ENCODE results near the gene ID3.
"Not testable (repeated sequence)": the region's sequence is repeated elsewhere in the genome, so short reads cannot be mapped to it uniquely, and the experiment has no call there.

ID3 gene

DNA sequence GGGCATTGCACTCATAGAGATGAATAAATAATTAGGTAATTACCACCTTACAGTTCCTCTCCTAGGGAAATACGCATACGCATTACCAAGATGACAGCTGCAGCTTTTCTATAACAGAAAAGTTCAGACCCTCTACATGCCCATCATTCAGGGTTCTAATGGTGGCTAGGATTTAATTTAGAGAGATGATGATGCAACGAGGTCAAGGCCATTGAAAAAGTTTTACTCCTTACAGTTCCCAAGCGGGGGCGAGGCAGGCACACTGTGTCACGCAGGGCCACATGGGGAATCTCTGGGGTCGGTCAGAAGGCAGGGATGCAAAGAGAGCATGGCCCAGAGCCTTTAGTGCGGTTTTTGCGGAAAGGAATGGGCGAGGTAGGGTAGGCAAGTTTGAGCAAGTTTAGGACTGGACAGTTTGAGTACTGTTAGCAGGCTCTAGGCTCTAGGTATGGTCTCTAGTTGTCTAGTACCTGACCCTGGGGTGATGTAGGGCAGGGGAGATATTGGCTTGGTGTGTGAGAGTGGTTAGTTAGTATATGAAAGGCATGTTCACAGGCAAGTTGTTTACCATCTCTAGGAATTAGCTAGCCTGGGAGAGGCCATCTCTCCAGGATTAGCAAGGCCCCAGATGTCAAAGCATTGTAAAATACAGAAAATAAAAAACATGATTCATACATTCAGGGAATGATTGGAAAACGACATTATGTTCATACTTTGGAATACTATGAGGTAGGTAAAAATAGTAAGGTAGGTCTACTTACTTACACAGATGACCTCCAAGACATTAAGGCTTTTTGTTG, 29.6 kb upstream of the ID3 start:
- DNase-seq (ENCODE audit: low read depth), result no peak

DNA sequence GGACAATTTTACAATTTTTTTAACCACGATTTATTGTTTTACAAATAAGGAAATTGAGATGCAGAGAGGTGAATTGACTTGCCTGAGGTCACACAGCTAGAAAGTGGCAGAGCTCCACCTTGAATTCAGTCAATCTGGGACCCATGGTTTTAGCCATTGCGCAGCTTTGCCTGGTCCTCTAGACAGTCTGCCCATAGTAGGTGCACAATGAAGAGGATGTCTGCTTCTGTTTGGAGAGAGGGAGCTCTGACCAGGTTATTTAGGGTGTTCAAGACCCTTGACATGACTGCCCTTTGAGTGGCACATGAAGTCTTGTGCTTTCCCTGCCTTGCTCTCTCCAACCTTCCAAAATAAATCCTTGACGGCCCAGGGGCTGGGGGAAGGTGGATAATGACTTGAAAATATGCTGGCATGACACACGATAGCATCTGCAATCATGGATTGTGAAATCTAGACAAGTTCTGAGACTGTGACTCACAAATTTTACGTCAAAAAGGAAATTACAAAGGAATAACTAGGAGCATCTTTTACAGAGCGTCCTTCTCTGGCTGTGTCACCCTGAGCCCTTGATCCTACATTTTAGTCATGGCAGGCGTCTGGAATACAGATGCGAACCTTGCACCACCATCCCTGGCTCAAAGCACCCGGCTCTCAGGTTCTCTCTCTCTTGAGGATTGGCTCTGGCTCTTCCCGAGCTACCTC, 26.2 kb upstream of the ID3 start:
- DNase-seq (ENCODE audit: low read depth), result no peak

DNA sequence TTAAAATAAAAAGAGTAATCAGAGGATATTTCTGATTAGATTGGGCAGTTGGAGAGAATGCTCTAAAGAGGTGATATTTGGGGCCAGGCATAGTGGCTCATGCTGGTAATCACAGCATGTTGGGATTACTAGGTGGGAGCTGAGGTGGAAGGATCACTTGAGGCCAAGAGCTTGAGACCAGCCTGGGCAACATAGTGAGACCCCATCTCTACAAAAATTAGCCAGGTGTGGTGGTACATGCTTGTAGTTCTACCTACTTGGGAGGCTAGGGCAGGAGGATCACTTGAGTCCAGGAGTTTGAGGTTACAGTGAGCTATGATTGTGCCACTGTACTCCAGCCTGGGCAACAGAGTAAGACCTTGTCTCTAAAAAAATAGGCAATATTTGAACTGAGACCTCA, 24.4 kb upstream of the ID3 start:
- not testable (repeated sequence) for DNase-seq (ENCODE audit: low read depth)

DNA sequence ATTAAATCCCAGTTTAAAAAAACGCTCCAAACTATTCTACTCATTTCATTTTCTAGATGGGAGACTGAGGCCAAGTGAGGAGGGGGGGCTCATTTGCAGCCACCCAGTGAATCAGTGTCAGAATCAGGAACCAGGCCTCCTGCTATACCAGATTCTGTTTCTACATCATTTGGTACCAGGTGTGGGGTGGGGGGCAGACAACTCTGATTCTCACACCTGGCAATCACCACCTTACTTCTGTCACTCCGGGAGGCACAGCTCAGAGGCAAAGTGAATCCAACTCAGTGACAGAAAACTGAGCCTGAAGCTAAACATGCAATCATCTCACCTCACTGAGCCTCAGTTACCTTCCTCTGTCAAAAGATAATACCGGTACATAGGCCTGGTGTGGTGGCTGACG, 23.5 kb upstream of the ID3 start:
- DNase-seq (ENCODE audit: low read depth), result no peak

DNA sequence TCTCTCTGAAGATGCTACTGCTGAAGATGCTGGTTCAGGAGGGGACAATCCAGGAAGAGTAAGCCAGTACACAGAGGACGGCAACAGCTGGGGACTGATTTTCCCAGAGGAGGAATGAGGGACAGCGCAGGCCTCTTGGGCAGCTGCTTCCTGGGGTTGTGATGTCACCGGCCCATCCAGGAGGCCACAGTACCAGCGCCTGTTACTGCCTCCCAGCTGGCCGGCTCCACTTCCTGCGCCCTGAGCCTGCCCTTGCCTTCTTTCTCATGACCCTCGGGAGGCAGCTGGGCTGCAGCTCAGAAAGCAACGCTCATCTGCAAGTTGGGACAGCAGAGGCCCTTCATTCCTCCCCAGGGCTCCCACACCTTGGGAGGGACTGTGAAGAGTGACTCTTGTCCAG, 21.9 kb upstream of the ID3 start:
- DNase-seq (ENCODE audit: low read depth), result no peak

DNA sequence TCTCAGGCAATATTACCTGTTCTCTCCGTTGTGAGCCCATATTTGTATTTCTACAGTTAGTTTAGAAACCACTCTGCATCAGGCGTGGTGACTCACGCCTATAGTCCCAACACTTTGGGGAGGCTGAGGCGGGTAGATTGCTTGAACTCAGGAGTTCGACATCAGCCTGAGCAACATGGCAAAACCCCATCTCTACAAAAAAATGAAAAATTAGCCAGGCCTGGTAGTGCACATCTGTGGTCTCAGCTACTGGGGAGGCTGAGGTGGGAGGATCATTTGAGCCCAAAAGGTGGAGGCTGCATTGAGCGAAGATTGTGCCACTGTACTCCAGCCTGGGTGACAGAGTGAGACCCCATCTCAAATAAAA, 19.7 kb upstream of the ID3 start:
- DNase-seq (ENCODE audit: low read depth), result no peak

DNA sequence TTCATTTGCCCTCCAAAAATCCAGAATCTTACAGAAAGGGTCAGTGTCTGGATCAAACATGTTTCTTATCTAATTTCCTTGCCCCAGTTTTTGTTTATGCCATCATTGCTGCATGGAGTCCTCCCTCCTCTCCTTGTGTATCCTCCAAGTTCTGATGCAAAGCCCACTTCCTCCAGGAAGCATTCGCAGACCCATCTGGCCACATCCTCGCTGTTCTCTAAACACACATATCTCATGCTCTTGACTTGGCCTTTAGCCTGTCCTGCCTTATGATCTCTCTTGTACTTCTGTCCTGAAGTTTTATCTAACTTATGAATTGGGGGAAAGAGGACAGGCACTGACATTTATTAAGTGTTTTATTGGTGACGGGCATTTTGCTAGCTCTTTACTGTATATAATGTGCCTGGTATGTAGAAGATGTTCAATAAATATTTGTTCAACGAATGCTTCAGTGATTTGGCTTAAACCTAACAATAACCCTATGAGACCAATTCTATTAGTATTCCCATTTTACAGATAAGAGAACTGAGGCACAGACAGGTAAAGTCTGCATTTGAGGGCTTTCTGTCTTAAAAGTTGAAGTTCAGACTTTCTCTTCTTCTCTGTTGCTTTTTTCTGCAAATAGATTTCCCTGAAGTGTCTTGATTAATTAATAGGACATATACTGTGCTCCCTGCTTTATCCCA, 19.2 kb upstream of the ID3 start:
- no peak for DNase-seq (ENCODE audit: low read depth)

DNA sequence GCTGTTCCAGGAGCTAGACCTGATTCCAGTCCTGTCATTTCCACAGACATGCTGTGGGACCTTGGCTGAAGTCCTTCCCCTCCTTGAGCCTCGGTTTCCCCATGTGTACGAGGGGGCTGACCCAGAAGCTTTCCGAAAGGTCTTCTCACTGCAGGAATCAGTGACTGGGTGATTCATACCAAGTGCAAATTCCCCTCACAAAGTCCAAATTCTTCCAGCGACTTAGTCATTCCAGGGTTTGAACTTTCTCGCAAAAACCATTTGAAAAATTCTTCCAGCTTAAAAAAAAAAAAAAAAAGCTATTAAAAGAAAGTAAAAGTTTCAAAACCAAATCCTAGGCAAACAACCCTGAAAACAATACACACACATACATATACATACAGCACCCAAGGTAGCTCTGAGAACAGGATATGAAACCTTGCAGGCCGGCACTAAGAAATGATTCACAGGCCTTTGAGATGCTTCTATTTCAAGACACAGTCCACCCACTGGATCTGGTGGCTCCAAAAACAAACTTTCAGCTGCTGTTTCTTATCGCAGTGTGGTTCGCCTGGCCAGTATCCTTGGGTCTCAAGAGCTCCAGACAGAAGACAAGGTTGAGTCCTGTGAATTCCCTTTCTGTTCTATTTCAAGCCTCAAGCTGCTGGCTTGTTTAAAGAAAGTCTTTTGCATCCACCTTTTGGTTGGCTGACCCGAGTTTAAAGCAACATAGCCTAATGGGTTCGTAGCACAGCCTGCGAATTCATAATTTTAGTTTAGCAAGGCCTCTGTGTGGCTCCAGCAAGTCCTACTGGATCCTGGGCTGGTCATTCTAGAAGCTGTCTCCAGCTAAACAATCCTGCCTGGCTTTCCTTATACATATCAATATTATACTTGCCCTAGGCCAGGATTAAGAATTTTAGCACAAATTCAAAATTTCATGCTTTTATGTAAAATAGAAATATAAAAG, 18.0 kb upstream of the ID3 start:
- no peak for DNase-seq (ENCODE audit: low read depth)

DNA sequence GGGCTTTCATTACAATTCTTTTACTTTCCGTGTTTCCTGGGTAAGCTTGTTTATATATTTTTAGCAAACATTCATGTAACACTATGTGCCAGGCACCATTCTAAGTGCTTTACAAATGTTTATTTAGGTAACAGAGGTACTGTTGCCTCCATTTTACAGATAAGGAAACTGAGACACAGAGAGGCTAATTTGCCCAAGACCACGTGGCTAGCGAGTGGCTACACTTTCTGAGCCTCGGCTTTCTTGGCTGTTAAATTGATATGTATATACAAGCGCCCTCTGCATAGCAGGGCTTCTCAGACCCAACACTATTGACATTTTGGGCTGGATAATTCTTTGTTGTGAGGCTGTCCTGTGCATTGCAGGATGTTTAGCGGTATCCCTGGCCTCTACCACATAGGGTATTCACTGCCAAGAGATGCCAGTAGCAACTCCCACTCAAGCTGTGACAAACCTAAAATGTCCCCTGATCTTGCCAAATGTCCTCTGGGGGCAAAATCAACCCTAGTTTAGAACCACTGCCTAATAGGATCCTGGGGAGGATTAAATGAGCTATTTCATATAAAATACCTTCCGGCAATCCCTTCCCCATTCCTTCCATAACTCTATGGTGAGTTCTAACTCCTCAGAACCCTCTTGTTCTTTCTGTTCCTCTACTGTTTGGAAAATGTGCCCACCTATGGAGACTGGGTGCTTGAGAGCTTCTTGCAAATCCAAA, 17.2 kb upstream of the ID3 start:
- no peak for DNase-seq (ENCODE audit: low read depth)

DNA sequence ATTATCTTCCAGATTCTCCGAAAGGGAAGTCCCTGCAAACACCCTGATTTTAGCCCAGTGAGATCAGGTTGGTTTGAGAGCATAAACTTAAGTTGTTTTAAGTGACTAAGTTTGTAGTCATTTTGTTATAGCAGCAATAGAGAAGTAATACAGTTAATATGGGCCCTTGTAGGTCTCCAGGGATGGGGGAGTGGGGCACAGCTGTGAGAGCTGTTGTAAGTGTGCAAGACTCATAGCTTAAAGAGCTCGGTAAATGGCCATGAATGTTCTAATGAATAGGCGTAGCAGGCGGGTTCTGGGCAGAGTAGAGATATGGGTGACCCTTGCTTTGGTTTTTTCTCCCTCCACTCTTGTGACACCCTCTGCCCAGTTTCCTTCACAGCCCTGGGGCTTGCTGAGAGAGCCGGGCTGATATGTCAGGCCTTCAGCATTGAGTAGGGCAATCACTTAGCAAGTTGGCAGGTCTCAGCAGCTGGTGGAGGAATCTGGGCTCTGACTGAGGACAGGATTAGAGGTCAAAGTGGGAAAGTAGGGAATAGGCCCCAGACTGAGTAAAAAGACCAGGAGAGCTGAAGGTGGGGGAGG, 16.0 kb upstream of the ID3 start:
- DNase-seq (ENCODE audit: low read depth), result no peak

DNA sequence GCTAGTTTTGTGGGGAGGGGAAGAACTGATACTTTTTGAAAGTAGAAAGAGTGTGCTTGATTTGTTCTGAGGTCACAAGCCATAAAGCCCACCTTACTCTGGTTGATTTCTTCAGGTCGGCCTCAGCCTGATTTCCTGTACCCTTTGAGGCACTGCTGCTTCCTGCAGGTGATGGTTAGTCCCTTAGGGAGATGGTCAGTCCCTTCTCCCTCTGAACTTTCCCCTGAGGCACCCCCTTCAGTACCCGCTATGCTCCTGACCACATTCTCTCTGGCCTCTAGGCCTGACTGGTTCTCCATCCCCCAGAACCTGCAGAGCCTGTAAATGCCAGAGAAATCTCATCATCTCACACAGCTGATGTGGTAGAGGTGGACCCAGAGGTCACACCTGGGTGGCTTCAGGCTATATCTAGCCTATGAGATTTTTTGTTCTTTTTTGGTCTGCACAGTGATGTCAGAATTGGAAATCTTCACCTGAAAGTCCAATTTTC, 15.0 kb upstream of the ID3 start:
- DNase-seq (ENCODE audit: low read depth), result no peak

DNA sequence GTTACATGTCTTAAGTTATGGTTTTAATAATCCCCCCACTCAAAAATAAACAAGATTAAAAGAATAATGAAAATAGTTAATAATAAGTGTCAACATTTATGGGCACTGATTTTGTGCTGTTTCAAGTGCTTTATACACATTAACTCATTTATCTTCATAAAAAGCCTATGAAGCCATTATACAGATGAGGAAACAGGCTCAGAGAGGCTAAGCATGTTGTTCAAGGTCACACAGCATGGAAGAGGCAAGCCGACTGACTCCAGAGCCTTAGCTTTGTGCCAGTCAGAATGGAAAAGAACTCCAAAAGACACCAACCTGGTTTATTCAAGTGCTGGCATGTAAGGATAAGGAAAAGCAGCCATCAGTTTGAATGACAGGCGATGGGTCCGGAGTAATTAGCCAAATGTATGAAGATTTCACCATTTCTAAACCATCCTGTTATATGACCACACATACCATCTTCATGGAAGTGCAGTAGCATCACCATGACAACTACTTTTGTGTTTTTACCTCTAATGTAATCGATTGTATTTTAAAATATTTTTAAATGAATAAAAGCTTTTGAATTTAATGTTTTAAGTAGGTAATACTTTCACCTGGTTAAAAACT, 14.4 kb upstream of the ID3 start:
- DNase-seq (ENCODE audit: low read depth), result no peak

DNA sequence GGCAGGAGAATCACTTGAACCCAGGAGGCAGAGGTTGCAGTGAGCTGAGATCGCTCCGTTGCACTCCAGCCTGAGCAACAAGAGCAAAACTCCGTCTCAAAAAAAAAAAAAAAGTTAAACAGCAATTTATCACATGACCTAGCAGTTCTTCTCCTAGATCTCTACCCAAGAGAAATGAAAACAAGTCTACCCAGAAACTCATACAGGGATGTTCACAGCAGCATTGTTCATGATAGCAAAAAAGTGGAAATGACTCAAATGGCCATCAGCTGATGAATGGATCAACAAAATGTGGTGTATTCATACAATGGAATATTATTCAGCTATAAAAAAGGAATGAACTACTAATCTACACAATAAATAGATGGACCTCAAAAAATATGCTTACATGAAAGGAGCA, 12.2 kb upstream of the ID3 start:
- no peak for DNase-seq (ENCODE audit: low read depth)

DNA sequence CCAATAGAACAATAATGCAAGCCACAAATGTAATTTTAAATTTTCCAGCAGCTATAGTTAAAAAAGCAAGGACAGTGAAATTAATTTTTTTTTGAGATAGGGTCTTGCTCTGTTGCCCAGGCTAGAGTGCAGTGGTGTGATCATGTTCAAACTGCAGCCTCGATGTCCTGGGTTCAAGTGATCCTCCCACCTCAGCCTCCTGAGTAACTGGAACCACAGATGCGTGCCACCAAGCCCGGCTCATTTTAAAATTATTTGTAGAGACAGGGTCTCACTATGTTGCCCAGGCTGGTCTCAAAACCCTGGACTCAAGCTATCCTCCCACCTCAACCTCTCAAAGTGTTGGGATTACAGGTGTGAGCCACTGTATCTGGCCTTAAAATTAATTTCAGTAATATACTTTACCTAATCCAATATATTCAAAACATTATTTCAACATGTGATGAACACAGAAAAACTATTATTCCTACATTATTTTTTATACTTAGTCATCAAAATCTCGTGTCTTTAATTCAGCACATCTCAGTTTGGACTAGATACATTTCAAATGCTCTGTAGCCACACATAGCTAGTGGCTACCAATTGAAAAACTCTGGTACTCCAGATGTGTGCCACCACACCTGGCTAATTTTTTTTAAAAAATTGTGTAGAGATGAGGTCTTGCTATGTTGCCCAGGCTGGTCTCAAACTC, 10.8 kb upstream of the ID3 start:
- no peak for DNase-seq (ENCODE audit: low read depth)

DNA sequence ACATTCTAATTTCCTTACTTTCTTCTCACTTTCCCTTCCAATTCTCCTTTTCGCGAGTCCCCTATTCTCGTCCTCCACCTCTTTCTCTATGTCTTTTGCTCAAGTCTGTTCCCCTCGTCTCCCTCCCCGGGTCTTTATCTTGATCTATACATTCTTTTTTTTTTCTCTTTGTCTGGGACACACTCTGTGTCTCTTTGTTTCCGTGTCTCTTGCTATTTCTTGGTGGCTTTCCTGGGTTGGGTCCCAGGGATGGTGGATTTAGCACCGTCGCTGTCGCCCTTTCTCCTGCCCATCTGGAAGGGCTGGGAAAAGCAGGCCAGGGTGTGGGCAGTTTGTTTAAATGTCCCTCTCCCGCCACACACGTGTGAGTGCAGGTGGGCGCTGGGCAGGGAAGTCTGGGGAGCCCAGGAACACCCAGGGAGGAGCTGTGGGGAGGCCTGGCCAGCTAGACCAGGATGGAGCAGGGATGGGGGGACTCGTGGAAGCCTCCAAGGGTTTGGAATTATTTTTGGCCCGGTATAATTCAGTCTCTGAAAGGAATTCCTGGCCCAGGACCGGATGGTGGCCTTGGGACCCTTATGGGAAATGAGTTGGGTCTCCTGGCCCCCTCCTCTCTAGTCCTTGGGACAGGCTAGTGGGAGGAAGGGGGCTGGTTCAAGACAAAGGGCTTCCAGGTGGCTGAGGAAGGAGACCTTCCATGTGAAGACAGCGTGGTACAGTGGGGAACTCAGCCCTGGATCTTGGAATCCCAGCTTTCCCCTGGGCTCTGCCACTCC, 9.5 kb upstream of the ID3 start:
- DNase-seq (ENCODE audit: low read depth), result no peak

DNA sequence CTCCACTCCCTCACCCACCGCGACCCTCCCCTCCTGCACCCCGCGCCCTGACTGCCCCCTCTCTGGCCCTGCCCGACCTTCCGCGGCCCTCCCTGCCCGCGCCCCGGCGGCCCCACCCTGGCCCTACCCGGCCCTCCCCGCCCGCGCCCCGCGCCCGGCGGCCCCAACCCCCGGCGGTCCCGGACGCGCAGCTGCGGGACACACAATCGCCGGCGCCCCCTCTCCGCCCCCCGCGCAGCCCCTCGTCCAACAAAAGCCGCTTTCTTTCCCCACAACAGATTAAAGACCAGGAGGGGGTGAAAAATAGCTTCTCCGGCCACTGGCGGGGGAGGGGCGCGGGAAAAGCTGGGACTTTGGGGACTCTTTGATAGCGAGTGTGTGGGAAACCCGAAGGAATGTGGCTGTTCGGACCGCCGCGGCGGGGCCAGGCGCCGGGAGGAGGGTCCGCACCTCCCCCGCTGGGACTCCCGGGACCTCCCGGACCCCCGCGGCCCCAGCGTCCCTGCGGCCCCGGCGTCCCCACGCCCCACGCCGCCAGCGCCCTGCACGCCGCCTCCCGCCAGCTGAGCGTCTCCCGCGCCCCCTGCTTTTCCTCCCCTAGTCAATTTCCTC, 8.8 kb upstream of the ID3 start:
- no peak for DNase-seq (ENCODE audit: low read depth)

DNA sequence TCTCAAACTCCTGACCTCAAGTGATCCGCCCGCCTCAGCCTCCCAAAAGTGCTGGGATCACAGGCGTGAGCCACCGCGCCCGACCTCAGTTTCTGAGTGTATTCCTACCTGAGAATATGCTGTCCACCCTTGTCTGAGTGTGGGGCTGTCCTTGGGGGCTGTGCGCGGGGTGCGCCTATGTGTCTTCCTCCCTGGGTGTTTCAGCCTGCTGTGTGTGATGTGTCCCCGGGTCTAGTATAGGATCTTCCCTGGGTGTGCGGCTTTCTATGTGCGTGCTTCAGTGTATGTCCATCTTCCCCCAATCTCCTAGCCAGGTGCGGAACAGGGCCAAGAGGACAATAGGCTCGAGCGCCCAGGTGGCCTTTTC, 8.3 kb upstream of the ID3 start:
- DNase-seq (ENCODE audit: low read depth), result no peak

DNA sequence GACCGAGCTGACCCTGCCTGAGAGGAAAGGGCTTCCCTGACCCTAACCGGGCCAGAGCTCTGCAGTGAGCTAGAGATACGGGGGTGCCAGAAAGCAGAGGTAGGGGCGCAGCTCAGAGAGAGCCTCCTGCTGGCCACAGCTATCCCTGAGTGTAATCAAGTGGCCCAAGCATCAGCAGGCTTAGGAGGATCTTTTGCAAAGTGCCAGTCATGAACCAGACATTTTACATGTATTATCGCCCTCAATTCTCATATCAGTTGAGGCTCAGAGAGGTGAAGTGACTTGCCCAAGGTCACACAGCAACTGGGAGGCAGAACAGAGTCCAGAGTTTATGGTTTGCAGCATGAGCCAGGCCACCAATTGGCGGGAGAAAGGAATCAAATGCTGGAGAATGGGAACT, 7.0 kb upstream of the ID3 start:
- DNase-seq (ENCODE audit: low read depth), result no peak

DNA sequence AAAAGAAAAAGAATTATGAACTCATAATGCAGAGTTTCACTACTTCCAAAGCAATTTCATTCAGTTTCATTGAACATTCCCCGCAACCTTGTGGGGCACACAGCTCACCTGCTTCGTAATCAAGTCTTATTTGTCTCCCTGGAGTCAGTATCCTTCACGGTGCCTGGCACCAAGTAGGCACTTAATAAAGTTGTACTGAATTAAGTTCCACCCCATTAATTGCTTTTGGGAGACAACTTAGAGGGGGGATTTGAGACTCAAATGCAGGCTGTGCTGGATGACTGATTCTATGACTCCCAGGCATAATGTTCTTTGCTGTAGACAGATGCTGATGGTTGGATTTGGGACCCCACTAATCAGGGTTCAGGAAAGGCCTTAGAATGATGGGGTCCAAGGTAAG, 6.5 kb upstream of the ID3 start:
- no peak for DNase-seq (ENCODE audit: low read depth)

All from stimulated activated CD8-positive, alpha-beta memory T cell treated with anti-CD3 and anti-CD28 coated beads, Interleukin-15, amount 100 ng/mL, for 24 hours (primary cell).